Loucy (cell line): Measurements from ENCODE around the gene RNASE12.

Experiments
- H2AFZ ChIP-seq: fragments of 200-600 bp; sonication (generic); 2 replicates; pipeline ENCODE4 v1.6.0; 2016; ENCODE audit warnings: antibody characterized with exemption, mild to moderate bottlenecking, low read length, moderate library complexity
- H3F3A ChIP-seq: fragments of 200-600 bp; 2 replicates; pipeline ENCODE4 v1.6.0; 2016; ENCODE audit warnings: antibody characterized with exemption, low read depth, mild to moderate bottlenecking
- H3K27me3 ChIP-seq: fragments of 200-600 bp; sonication (generic); 2 replicates; pipeline ENCODE4 v1.6.1; 2014; ENCODE audit warnings: low read length, mild to moderate bottlenecking; ENCODE audit not compliant: insufficient read depth, poor library complexity, severe bottlenecking
- H3K36me3 ChIP-seq: fragments of 200-600 bp; sonication (generic); 2 replicates; pipeline ENCODE4 v1.6.1; 2016; ENCODE audit warnings: low read length; ENCODE audit not compliant: insufficient read depth
- H3K4me1 ChIP-seq: fragments of 200-600 bp; sonication (generic); 2 replicates; pipeline ENCODE4 v1.5.1; 2014; ENCODE audit warnings: low read length, mild to moderate bottlenecking; ENCODE audit not compliant: insufficient read depth, poor library complexity, severe bottlenecking
- H3K4me2 ChIP-seq: fragments of 200-600 bp; sonication (generic); 2 replicates; pipeline ENCODE4 v1.6.0; 2014; ENCODE audit warnings: antibody characterized with exemption, low read length, low read depth, mild to moderate bottlenecking; ENCODE audit not compliant: poor library complexity, severe bottlenecking
- H3K4me3 ChIP-seq: fragments of 200-600 bp; sonication (generic); 2 replicates; pipeline ENCODE4 v1.5.1; 2014; ENCODE audit warnings: low read length, mild to moderate bottlenecking, mixed read lengths; ENCODE audit not compliant: poor library complexity, severe bottlenecking
- H3K79me2 ChIP-seq: fragments of 200-600 bp; sonication (generic); 2 replicates; pipeline ENCODE4 v1.6.1; 2014; ENCODE audit warnings: low read length; ENCODE audit not compliant: insufficient read depth
- H3K9ac ChIP-seq: fragments of 200-600 bp; sonication (generic); 2 replicates; pipeline ENCODE4 v1.6.0; 2014; ENCODE audit warnings: mild to moderate bottlenecking, low read depth, low read length, moderate library complexity; ENCODE audit not compliant: poor library complexity, severe bottlenecking
- H3K9me2 ChIP-seq: fragments of 200-600 bp; sonication (generic); replicated peaks from 2 replicates; pipeline ENCODE4 v1.6.1; 2016; ENCODE audit warnings: low read depth, low read length, mixed read lengths
- H3K9me3 ChIP-seq: fragments of 200-600 bp; sonication (generic); 2 replicates; pipeline ENCODE4 v1.6.1; 2014; ENCODE audit warnings: mild to moderate bottlenecking, antibody characterized with exemption, low read length, low read depth; ENCODE audit not compliant: insufficient read depth
- H4K20me1 ChIP-seq: fragments of 200-600 bp; sonication (generic); 2 replicates; pipeline ENCODE4 v1.6.0; 2014; ENCODE audit warnings: antibody characterized with exemption, low read length, mild to moderate bottlenecking; ENCODE audit not compliant: insufficient read depth, poor library complexity, severe bottlenecking
- EZH2phosphoT487 ChIP-seq: fragments of 200-600 bp; IDR thresholded peaks from 2 replicates; pipeline ENCODE4 v1.6.1; 2018; ENCODE audit warnings: antibody characterized with exemption, mild to moderate bottlenecking, moderate library complexity, borderline replicate concordance
- TF ChIP-seq, protein P1 (sequence below): fragments of 200-600 bp; sonication (generic); conservative IDR thresholded peaks from 2 replicates; pipeline ENCODE4 v1.5.1; 2014; ENCODE audit warnings: mild to moderate bottlenecking, antibody characterized with exemption, low read length

Gene RNASE12

DNA sequence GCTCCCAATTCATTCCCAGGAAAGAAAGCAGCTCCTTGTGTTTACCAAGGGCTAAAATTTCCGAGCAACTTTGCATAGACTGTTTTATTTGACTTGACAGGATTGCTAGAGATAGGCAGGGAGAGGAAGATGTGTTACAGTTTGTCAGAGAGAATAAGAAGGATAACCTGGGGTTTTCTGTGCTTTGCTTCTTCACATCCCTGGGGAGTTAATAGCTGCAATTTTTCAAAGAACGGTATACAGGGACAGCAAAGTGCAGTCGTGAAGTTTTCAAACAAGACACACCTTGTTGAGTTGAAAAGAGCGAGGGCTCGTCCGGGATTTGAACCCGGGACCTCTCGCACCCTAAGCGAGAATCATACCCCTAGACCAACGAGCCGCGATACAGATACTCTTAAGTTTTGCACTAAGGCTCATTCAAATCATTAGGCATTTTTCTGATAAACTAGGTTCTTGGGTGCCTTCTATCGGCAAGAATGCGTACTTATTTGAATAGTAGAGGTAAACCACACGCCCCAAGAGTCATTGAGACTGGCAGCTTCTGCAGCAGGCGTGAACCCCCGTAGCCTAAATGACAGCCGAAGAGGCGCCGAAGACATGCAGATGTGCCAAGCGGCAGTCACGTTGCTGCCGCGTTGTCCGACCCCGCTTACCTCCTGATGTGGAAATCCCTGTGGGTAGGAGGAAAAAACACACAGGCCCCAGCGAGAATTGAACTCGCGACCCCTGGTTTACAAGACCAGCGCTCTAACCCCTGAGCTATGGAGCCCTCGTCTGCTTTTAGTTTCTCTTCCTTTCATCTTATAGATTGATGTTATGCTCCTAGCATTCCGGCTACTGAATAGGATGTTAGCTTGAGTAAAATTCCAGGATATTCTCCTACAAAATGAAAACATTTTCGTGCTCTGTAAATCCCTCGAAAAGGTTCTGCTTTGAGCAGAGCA lies 22.2 kb upstream of the RNASE12 start:
- Histone ChIP-seq H3K27me3 (no peaks in the 10 kb centered on the region), H4K20me1 (no peaks in the 10 kb centered on the region), H3K36me3 (no peaks in the 10 kb centered on the region), H3K79me2 (no peaks in the 10 kb centered on the region), H3K4me2 (peak overlapping the region; percentile 79), H2AFZ (peak overlapping the region; percentile 13; the same call in 1 of the 2 replicates), H3K4me1 (peaks cover 48% of the 10 kb centered on the region), H3K9ac (peak overlapping the region; percentile 58), H3K9me2 (no peaks in the 10 kb centered on the region), H3K9me3 (no peaks in the 10 kb centered on the region), H3K4me3 (peak overlapping the region; percentile 77), H3F3A (0 out of 2 replicates have a peak, but pooled peaks cover 2% of the 10 kb centered on the region)
- TF ChIP-seq, protein P1, sequence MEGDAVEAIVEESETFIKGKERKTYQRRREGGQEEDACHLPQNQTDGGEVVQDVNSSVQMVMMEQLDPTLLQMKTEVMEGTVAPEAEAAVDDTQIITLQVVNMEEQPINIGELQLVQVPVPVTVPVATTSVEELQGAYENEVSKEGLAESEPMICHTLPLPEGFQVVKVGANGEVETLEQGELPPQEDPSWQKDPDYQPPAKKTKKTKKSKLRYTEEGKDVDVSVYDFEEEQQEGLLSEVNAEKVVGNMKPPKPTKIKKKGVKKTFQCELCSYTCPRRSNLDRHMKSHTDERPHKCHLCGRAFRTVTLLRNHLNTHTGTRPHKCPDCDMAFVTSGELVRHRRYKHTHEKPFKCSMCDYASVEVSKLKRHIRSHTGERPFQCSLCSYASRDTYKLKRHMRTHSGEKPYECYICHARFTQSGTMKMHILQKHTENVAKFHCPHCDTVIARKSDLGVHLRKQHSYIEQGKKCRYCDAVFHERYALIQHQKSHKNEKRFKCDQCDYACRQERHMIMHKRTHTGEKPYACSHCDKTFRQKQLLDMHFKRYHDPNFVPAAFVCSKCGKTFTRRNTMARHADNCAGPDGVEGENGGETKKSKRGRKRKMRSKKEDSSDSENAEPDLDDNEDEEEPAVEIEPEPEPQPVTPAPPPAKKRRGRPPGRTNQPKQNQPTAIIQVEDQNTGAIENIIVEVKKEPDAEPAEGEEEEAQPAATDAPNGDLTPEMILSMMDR, result peak; percentile 72
- no peak for TF ChIP-seq EZH2phosphoT487

DNA sequence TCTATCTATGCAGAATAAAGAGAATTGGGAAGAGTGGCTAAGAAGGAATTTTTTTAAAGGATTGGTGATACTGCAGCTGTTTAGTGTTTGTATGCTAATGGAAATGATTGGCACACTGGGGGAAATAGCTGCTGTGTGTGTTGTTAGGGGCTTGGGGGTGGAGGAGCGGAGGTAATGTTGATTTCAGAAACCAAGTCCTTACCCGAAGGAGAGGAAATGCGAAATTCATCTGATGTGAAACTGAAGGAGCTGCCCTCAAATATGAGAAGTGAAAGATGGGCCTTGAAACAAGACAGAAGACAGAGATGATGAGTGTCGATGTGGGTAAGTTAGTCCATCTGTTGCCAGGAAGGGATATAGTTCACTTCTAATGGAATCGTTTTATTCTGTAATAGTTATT lies 21.2 kb upstream of the RNASE12 start:
- no peaks in the 10 kb centered on the region for H4K20me1 ChIP-seq
- H3K4me3 ChIP-seq, result peak overlapping the region; percentile 77
- 0 out of 2 replicates have a peak, but pooled peaks cover 2% of the 10 kb centered on the region for H3F3A ChIP-seq
- H3K9me2 ChIP-seq, result no peaks in the 10 kb centered on the region
- TF ChIP-seq, protein P1, result no peak
- TF ChIP-seq EZH2phosphoT487, result no peak
- no peaks in the 10 kb centered on the region for H3K9me3 ChIP-seq
- H3K79me2 ChIP-seq, result no peaks in the 10 kb centered on the region
- H3K27me3 ChIP-seq, result no peaks in the 10 kb centered on the region
- no peak overlapping the region for H2AFZ ChIP-seq
- no peaks in the 10 kb centered on the region for H3K36me3 ChIP-seq
- no peak overlapping the region for H3K9ac ChIP-seq
- H3K4me1 ChIP-seq, result peaks cover 38% of the 10 kb centered on the region
- H3K4me2 ChIP-seq, result peak overlapping the region; percentile 74

DNA sequence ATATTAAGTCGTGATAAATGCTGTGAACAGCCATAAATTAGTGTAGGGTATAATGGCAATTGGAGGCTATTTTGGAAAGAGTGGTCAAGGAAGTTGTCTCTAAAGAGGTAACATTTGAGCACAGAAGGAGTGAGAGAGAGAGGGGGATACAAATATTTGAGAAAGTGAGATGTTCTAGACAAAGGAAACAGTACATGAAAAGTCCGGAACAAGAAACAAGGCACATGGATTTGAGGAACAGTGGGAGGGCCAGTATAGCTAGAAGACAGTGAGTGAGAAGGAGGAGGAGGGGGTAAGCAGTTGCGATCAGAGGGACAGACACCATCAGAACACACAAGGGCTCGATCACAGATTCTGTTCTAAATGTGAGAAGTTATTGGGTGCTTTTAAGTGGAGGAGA lies 20.1 kb upstream of the RNASE12 start:
- Histone ChIP-seq H3F3A (0 out of 2 replicates have a peak, but pooled peaks cover 2% of the 10 kb centered on the region), H3K4me2 (peak overlapping the region; percentile 74), H3K4me1 (peaks cover 34% of the 10 kb centered on the region), H3K36me3 (no peaks in the 10 kb centered on the region), H3K27me3 (no peaks in the 10 kb centered on the region), H3K4me3 (peak overlapping the region; percentile 77), H4K20me1 (no peaks in the 10 kb centered on the region), H3K79me2 (no peaks in the 10 kb centered on the region), H3K9ac (no peak overlapping the region), H3K9me3 (no peaks in the 10 kb centered on the region), H3K9me2 (no peaks in the 10 kb centered on the region), H2AFZ (0 out of 2 replicates have a peak overlapping the region, but pooled peaks have one; percentile 2)
- TF ChIP-seq EZH2phosphoT487, result no peak
- TF ChIP-seq, protein P1, result no peak
